ENCODE measurements around the gene MFNG.

- TF ChIP-seq POLR2A (IDR thresholded peaks at IDR 0.05) (no peak), CTCF (IDR thresholded peaks at IDR 0.05) (no peak)
These were observed 15.6 kb upstream of the MFNG start for GRCh38 chr22:37501610-37502341.

Measured in thyroid gland (tissue), 4 donors.